CD4-positive, alpha-beta T cell treated with Interleukin-6 for 4 hours (primary cell): ENCODE measurements around the gene AGR2.
"Not testable (repeated sequence)": the region's sequence is repeated elsewhere in the genome, so short reads cannot be mapped to it uniquely, and the experiment has no call there.

Source experiments
- DNase-seq: peaks from one replicate; pipeline ENCODE4 v3.0.0-alpha.2; 2020; ENCODE audit warnings: mixed read lengths

Gene AGR2

GRCh38 chr7:16804674-16805439 is at the start of gene AGR2:
TSS of gene AGR2 (minus strand) at chr7:16804999. CDS start at chr7:16801796, 3,203 bp downstream.
- no peak for DNase-seq

GRCh38 chr7:16853189-16853588 is 48.4 kb upstream of the AGR2 start:
- DNase-seq: not testable (repeated sequence)

DNA sequence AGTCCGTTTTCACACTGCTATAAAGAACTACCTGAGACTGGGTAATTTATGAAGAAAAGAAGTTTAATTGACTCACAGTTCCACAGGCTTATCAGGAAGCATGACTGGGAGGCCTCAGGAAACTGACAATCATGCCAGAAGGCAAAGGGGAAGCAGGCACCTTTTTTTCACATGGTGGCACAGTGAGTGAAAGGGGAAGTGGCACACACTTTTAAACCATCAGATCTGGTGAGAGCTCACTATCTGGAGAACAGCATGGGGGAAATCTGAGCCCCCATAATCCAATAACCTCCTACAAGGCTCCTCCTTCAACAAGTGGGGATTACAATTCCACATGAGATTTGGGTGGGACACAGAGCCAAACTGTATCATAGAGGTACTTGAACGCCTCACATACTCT is 47.0 kb upstream of the AGR2 start:
- no peak for DNase-seq

GRCh38 chr7:16850614-16851466 is 46.0 kb upstream of the AGR2 start:
- peak; percentile 1 for DNase-seq

- DNase-seq: no peak
Observed at GRCh38 chr7:16849296-16850148, 44.7 kb upstream of the AGR2 start.

DNA sequence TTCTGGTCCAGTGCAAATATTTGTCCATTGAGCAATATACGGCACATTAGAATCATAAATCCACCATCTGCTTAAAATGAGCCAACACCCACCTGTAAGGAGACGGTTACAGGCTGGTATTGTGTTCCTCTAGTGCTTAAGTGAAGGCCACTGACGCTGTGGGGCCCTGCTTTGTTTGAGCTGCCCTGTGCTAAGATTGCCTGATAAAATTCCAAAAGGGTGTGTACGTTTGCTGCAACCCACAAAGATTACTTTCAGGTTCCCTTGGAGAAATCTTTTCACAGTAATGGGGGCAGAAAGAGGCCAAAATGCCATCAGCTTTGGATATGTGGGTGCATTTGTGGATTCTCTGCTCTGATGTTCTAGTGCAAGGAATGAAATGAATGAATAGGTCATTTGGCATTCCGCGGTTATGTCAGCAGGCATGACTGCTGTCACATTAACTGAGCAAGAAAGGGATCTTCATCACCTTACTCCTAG is 42.6 kb upstream of the AGR2 start:
- no peak for DNase-seq

- no peak for DNase-seq
Observed at GRCh38 chr7:16846601-16847165, 41.9 kb upstream of the AGR2 start.

- no peak for DNase-seq
Observed at GRCh38 chr7:16845746-16846145, 40.9 kb upstream of the AGR2 start.

DNA sequence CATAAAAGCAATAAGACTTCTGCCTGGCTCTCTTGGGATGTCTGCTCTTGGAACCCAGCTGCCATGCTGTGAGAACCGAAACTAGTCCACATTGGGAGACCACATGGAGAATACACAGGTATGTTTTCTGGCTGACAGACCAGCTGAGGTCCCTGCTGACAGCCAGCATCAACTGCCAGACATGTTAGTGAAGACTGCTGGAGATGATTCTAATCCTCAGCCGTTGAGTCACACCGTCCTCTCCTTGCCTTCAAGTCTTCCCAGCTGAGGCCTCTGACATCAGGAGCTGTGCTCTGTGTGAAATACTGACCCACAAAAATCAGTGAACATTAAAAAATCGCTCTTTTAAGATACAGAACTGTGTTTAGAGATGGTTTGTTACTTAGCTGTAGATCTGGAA is 36.9 kb upstream of the AGR2 start:
- DNase-seq: no peak

GRCh38 chr7:16840094-16840493 is 35.3 kb upstream of the AGR2 start:
- no peak for DNase-seq

DNA sequence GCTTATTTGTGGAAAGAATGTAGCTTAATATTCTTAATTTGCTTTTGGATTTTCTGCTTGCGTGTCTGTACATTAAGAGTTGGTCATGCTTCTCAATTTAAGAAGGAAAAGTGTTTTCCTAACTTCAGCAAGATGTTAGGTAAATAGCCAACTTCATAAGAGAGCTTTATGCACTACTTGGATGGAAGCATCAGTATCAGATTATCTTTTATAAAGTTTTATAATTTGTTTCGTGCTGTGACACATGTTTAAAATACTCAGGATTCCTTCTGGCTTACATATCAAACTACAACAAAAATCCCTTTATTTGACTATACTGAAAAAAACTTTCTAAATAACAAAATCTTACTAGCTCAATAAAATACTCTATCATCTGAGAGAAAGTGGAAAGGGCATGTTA is 34.8 kb upstream of the AGR2 start:
- no peak for DNase-seq

GRCh38 chr7:16838891-16839290 is 34.1 kb upstream of the AGR2 start:
- no peak for DNase-seq

DNA sequence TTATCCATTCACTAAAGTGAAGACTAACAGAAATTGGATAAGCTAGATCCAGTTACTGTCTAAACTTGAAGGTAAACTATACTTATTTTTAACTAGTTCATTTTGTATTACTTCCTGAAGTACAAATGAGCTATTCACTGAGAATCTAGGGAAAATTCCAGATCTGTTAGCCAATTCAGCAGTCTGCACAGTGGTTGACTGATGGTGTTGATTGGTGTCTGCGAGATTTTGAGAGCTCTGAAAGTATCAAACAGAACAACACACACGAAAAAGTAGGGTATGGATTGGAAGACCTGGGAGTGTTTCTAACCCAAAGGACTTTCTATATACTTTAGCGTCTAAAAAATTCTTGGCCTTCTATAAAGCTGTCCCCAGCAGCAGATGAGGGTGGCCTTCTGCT is 33.6 kb upstream of the AGR2 start:
- DNase-seq: no peak

GRCh38 chr7:16836481-16836880 is 31.7 kb upstream of the AGR2 start:
- no peak for DNase-seq

DNA sequence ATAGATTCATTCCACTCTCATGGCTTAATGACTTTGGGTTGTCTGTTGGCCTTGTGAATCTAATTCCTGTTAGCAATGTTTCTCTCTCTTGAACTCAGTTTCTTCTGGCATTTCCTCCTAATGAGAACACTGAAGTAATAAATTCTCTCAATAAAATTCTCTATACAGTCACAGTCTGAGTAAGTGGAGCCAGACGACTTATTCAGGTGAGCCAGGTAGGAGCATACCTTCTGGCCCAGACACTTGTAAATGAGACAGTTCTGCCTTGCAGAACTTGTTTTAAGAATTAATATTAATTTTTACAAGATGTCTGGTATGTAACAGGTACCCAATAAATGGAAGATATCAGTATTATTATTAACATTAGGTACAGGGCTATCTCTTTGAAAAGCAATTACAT is 28.6 kb upstream of the AGR2 start:
- DNase-seq: no peak

GRCh38 chr7:16826060-16826459 is 21.3 kb upstream of the AGR2 start:
- DNase-seq: no peak

- DNase-seq: no peak
Observed at GRCh38 chr7:16822029-16822428, 17.2 kb upstream of the AGR2 start.

DNA sequence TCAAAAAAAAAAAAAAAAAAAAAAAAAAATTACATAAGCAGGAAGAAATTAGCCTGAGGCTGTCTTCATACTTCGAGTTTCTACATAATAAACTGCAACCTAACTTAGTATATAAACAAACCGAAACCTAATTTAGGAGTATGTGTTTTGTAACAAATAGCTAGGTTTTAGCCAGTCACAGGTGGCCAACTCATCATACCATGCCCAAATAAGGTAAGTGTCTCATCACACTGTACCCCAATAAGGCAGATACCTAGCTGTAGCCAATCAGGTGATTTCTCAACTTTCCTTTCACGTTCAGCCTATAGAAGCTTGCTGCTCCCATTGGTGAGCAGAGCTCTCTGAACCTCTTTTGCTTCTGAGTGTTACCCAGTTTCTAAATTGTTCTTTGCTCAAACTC is 13.9 kb upstream of the AGR2 start:
- DNase-seq: no peak

DNA sequence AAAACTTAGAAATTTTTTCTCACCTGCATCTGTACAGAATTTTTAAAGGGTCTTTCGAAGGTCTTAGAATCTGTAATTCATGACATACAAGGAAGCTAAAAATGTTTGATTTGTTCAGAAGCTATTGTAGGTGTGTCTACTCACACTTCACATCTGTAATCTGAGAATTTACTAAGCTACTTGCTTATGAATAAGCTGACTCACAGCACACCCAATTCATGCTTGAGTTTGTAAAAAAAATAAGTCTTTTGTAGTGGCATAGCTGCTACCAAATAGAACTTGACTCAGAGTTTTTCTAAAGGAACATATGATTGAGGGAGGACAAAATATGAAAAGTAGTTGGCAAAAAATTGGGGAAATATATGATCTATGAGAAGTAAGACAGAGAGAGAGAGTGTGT is 12.7 kb upstream of the AGR2 start:
- no peak for DNase-seq

DNA sequence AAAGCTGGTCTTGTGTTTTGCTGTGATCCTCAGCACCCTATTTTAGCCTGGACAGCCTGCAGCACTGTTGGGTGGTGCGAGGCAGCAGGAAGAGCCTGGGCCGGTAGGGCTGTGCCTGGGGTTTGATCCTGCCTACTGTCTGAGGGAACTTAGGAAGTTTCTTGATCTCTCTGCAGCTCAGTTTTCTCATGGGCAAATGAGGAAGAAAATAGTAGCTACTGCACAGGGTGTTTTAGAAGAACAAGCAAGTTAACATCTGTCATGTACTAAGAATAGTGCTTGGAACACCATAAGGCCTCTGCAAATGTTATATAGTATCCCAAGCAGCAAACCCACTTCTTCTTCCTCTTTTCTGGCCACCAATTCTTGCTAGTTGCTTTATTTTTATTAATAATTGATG is 12.0 kb upstream of the AGR2 start:
- DNase-seq: no peak

- DNase-seq: no peak
Observed at GRCh38 chr7:16815001-16815400, 10.2 kb upstream of the AGR2 start.

- no peak for DNase-seq
Observed at GRCh38 chr7:16813232-16813616, 8.4 kb upstream of the AGR2 start.
